ENCODE measurements around the gene PSIP1.
"Not testable (repeated sequence)": the region's sequence is repeated elsewhere in the genome, so short reads cannot be mapped to it uniquely, and the experiment has no call there.

PSIP1 gene

GRCh38 chr9:15453956-15454355, 56.8 kb downstream of the PSIP1 start:
- no peak overlapping the region for H3K27ac ChIP-seq
- TF ChIP-seq CTCF (conservative IDR thresholded peaks at IDR 0.05; ENCODE audit: low read depth): no peak
- DNase-seq (ENCODE audit: low spot score): no peak
- POLR2A ChIA-PET (ENCODE audit: low non-redundant PET): no interaction called here
- CTCF ChIA-PET: interaction anchor here (0.6 kb wide), 1 partner anchor 97 kb away, joined by 5 read pairs; no protein-coding TSS in a partner anchor

GRCh38 chr9:15444141-15444540, 66.6 kb downstream of the PSIP1 start:
- no peak for DNase-seq (ENCODE audit: low spot score)
- H3K27ac ChIP-seq: no peak overlapping the region
- ChIA-PET CTCF (no interaction called here), POLR2A (ENCODE audit: low non-redundant PET) (no interaction called here)
- TF ChIP-seq CTCF (conservative IDR thresholded peaks at IDR 0.05; ENCODE audit: low read depth): no peak

- H3K27ac ChIP-seq; DNase-seq (ENCODE audit: low spot score); CTCF ChIA-PET; POLR2A ChIA-PET (ENCODE audit: low non-redundant PET): not testable (repeated sequence)
Observed at GRCh38 chr9:15442264-15442663, 68.5 kb downstream of the PSIP1 start.

GRCh38 chr9:15441841-15442240, 68.9 kb downstream of the PSIP1 start:
- H3K27ac ChIP-seq; CTCF ChIA-PET; DNase-seq (ENCODE audit: low spot score); POLR2A ChIA-PET (ENCODE audit: low non-redundant PET): not testable (repeated sequence)

- ChIA-PET POLR2A (ENCODE audit: low non-redundant PET) (no interaction called here), CTCF (no interaction called here)
- no peak for TF ChIP-seq CTCF (conservative IDR thresholded peaks at IDR 0.05; ENCODE audit: low read depth)
- H3K27ac ChIP-seq: no peak overlapping the region
- no peak for DNase-seq (ENCODE audit: low spot score)
Observed at GRCh38 chr9:15438891-15439290, 71.9 kb downstream of the PSIP1 start.

- ChIA-PET CTCF (interaction anchor here (0.8 kb wide), 1 partner anchor 130 kb away, joined by 3 read pairs; no protein-coding TSS in a partner anchor), POLR2A (ENCODE audit: low non-redundant PET) (no interaction called here)
- TF ChIP-seq CTCF (conservative IDR thresholded peaks at IDR 0.05; ENCODE audit: low read depth): no peak
Observed at GRCh38 chr9:15433661-15434060, 77.1 kb downstream of the PSIP1 start.

GRCh38 chr9:15433191-15433590, 77.6 kb downstream of the PSIP1 start:
- POLR2A ChIA-PET (ENCODE audit: low non-redundant PET): no interaction called here
- CTCF ChIA-PET: interaction anchor here (0.8 kb wide), 1 partner anchor 129 kb away, joined by 3 read pairs; no protein-coding TSS in a partner anchor
- H3K27ac ChIP-seq: no peak overlapping the region
- no peak for TF ChIP-seq CTCF (conservative IDR thresholded peaks at IDR 0.05; ENCODE audit: low read depth)
- DNase-seq (ENCODE audit: low spot score): no peak

More at GRCh38 chr9:15433661-15434060, 77.1 kb downstream of the PSIP1 start:
- DNase-seq (ENCODE audit: low spot score): no peak
- H3K27ac ChIP-seq: no peak overlapping the region

Data from RWPE1 (cell line).